GM19372 (cell line): ENCODE data around the gene C19orf67.
A peak's percentile ranks its signal among the peaks of the same experiment; 100 is the strongest.

Source experiments
- ATAC-seq: cut with Tn5 transposase; IDR thresholded peaks from one replicate; pipeline ENCODE4 v1.9.1; 2021; ENCODE audit warnings: mild to moderate bottlenecking, low read depth, moderate library complexity; ENCODE audit not compliant: unreplicated experiment

Gene C19orf67

DNA sequence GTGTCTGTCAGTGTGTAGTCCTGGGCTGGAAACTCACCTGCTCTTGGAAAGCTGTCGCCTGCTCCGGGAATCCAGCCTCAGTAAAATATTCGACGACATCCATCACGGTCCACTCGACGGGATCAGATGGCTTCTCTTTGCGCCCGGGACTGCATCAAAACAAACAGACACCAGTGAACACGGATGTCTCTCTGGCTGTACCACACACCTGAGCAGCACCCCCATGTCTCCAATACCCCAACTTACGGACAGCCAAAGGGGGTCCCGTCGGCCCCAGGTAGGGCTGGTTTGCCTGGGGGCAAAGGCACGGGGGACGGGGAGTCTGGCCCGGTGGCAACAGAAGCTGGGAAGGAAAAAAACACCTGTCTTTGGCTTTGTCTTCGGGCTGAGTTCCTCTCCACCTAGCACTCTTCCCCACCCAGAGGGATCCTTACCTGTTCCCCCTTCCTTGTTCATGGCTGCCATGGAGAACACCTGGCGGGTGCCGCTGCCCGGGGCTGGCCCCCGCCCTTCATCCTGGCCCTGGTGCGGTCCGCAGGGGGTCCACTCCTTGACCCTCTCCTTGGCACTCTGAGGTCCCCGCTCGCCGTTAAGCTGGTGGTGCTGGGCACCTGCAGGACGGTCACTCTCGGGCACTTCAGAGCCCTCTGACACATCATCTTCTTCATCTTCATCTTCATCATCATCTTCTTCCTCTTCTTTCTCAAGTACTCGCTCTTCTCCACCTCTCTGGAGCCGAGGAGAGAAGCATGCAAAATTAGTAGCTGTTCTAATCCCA, 3.2 kb upstream of the C19orf67 start:
- no peak for ATAC-seq

DNA sequence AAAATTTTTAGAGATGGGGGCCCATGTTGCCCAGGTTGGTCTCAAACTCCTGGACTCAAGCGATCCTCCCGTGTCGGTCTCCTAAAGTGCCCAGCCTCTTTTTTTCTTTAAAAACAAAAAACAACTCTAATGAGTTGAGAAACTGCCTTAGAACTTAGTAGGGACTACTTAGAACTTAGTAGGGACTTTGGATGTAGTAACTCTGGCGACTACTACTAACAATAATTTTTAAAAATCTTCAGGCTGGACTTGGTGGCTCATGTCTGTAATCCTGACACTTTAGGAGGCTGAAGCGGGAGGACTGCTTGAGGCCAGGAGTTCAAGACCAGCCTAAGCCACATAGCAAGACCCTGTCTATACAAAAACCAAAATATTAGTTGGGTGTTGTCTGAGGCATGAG, 515 bp upstream of the C19orf67 start:
- ATAC-seq, result no peak

DNA sequence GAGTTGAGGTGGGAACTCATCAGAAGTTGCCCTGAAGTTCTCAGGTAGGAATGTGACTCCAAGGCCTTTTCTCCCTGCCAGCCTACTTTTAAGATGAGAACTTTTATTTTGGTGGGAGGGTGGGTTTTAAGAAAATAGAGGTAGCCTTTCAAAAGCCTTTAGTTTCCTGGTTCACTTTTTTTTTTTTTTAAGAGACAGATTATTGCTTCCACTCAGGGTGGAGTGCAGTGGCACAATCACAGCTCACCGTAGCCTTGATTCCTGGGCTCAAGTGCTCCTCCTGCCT, 3.0 kb downstream of the C19orf67 start:
- ATAC-seq, result no peak

DNA sequence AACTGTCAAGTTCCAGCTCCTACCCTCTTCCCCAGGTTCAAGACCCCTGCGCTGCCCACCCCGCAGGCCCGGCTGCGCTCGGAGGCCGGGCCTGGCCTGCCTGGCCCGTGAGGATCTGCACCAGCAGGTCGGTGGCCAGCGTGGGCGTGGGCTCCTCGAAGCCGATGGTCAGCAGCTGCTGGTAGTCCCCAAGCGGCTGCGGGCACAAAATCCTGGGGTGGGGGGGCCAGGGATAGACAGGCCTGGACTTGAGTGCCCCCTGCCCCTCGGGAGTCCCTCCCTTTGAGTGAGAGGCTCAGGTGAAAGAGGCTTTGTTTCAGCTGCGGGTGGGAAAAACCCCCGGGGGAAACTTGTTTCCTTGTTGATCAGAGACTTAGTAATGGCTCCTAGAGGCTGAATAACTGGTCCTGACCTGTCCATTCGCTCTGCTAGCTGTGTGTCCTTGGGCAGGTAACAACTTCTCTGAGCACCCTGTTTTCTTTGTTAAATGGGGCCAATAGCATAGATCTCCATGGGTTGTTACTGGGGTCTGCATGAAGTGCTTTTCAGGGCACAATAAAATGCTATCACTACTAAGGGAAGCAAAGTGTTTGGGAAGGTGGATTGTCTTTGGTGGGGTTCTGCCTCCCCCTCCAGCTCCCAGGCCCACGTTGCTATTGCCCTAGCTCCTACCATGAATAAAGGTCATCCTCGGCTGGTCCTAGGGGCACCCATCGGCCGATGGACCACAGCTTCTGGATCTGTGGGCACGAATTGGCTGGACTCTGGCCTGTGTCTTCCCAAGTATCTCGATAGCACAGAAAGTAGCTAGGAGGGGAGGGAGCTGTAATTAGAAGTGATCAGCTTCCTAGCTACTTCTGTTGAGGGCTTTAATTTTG, 3.5 kb downstream of the C19orf67 start:
- ATAC-seq, result no peak

DNA sequence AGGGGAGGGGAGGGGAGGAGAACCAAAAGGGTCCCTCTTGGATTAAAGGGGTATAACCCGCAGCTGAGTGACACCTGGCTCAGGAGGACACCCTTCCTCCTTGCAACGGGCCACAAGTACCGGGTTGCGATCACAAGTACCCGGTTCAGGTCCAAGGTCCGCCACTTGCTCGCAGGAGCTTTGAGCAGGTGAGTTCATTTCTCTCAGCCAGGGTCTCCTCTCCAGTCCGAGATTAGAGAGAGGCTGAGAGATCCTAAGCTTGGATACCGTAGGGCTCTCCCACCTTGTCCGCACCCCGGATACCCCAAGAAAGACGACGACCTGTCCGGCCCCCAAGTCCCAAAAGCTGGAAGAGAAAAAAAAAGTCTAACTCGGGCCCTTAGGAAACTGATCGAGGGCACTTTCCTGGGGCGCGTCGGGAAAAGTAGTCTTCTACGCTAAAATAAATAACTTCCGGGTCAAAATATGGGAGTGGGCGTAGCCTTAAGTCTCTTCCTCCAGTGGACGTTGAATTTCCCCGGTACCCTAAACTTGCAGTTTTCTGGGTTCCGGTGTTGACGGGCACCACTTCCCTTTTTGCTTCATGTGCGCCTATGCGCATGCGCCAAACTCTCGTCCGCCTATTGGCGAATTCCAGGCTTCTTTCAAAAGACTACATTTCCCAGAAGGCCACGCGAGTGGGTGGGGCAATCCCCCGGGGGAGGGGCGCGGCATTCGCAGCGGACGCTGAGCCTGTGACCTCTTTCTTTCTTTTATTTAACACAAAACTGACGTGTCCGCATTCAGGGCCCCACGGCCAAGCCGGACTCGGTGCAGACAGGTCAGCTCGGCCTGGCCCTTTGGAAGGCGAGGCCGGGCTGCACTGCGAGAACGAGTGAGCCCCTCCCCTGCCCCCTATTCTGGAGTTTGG, 4.4 kb downstream of the C19orf67 start:
- peak; percentile 93 for ATAC-seq

DNA sequence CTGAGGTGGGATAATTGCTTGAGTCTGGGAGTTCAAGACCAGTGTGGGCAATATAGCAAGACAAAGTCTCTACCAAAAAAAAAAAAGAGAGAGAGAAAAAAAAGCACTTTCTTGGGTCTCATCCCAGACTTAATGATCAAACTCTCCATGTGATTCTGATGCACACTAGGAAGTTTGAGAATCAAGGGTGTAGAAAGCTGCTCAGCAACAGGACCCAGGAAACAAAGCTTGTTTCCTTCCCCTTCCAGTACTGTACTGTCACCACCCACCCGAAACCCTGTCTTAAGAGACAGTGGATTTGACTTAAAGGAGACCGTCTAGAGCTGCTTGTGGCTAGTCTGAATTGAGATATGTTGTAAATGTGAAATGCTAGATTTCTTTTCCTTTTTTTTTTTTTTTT, 7.2 kb downstream of the C19orf67 start:
- ATAC-seq, result no peak

DNA sequence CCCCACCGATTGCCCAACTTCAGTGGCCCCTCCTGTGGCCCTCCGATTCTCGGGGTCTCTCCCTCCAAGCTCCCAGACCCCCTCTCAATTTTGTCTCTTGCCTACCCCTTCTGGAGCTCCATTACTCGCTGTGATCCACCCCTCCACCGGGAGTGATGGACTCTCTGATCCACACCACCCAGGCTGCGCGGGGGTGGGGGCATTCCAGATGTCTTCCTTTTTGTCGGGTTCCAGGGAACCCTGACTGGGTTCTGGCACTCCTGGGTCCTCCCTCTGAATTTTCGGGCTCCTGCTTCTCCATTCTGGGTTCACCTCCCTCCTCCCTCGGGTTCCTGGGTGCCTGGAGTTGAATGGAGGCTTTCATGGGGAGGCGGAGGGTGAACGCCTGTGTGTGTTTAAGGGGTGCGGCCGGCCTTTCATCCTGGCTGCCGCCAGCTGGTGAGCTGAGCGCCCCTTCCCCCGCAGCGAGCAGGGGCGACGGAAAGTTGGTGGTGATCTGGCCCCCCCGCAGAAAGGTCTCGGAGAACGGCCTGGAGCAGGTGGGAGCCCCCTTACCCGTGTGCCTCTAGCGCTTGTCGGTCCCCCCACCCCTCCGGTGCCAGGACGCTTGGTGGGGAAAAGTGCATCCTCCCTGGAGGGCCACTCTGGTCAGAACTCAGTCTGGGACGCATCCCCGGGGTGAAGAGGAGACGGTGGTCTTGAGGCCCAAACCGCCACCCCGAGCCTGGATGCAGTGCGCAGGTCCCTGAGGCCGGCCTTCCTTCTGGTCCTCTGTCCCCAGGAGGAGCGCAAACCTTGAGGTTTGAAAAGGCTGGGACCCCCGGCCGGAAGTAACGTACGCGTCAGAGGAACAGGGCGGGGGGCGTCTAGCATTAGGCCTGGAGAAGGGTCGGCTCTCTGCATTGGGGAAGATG, 11.4 kb downstream of the C19orf67 start:
- ATAC-seq, result no peak

DNA sequence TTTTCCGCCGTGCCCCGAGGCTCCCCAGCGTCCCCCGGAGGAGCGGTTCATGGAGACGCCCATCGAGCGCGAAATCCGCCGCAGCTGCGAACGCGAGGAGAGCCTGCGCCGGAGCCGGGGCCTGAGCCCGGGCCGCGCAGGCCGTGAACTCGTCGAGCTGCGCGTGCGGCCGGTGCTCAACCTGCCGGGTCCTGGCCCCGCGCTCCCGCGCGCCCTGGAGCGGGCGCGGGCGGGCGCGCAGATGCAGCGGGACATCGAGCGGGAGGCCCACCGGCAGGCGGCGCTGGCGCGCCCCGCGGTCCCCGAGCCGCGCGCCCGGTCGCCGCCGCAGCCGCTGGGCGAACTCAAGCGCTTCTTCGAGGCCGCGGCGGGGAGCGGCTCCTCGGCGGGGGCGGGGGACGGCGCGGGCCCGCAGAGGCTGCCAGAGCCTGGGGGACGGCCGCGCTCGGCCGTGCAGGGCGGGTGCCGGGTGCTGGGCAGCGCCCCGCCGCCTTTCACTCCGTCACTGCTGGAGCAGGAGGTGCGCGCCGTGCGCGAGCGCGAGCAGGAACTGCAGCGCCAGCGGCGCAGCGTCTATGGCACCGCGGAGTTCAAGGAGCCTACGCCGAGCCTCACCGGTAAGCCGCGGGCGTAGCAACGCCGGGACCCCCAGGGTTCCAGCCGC, 12.2 kb downstream of the C19orf67 start:
- peak; percentile 57 for ATAC-seq

DNA sequence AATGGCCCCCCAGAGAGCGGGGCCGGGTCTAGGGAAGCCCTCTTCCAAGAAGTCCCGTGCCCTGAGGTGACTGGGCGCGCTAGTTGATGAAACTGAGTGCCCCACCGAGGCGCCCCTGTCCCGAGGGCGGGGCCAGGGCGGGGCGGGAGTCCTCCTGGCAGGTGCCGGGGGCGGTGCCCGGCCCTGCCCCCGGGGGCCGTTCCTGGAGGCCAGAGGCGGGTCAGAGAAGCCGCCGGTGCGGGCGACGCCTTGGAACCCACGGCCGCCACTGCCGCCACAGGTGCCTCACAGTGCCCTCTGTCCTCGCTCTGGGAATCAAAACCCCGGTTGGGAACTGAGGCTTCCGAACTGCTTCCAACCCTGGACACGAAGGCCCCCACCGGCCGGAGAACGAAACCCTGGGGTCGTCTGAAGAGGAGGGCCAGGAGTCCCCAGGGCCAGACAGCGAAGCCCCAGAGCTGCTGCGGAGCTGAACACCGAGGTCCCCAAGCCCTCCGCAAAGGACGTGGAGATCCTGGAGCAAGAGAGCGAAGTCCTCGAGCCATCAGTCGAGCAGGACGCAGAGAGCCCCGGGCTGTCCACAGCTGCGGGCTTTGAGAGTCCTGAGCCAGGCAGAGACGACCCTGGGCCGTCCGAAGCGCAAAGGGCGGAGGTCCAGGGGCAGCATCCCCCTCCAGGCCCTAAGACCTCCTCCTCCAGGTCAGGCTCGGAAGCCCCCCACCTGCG, 12.9 kb downstream of the C19orf67 start, which contains the start of gene MISP3:
MISP3 (plus strand) TSS at position 252 of the 726 bp plus-strand sequence. CDS start 524 bp downstream, outside the sequence.
- no peak for ATAC-seq

DNA sequence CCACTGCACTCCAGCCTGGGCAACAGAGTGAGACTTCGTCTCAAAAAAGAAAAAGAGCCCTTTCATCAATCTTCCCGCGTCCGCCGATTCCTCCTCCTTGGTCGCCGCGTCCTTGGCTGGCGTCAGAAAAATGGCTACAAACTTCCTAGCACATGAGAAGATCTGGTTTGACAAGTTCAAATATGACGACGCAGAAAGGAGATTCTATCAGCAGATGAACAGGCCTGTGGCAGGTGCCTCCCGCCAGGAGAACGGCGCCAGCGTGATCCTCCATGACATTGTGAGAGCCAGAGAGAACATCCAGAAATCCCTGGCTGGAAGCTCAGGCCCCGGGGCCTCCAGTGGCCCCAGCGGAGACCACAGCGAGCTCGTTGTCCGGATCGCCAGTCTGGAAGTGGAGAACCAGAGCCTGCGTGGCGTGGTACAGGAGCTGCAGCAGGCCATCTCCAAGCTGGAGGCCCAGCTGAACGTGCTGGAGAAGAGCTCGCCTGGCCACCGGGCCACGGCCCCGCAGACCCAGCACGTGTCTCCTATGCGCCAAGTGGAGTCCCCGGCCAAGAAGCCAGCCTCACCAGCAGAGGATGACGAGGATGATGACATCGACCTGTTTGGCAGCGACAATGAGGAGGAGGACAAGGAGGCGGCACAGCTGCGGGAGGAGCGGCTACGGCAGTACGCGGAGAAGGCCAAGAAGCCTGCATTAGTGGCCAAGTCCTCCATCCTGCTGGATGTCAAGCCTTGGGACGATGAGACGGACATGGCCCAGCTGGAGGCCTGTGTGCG, 15.1 kb downstream of the C19orf67 start:
- ATAC-seq, result no peak

DNA sequence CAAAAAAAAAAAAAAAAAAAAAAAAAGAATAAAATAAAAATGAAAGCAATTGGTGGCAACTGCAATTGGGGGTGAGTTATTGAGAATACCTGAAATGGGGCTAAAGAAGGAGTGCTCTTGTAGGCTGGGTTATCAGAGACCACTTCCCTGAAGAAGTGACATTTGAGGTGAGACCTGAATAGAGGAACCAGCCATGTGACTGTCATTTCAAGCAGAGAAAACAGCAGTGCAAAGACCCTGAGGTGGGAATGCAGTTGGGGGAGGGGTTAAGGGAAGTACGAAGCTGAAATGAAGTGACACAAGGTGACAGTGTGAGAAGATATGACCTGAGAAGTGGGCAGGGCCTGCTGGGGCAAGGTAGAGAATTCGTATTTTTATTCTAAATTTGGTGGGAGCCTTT, 19.4 kb downstream of the C19orf67 start:
- no peak for ATAC-seq

DNA sequence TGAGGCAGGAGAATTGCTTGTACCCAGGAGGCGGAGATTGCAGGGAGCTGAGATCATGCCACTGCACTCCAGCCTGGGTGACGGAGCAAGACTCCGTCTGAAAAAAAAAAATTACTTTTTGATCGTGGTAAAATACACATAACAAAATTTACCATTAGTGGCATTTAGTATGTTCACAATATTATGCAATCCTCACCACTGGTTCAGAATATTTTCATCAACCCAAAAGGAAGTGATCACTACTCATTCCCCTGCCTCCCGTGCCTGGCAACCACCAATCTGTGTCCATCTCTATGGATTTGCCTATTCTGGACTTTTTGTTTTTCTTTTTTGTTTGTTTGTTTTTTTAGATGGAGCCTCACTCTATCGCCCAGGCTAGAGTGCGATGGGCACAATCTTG, 22.5 kb downstream of the C19orf67 start:
- no peak for ATAC-seq

DNA sequence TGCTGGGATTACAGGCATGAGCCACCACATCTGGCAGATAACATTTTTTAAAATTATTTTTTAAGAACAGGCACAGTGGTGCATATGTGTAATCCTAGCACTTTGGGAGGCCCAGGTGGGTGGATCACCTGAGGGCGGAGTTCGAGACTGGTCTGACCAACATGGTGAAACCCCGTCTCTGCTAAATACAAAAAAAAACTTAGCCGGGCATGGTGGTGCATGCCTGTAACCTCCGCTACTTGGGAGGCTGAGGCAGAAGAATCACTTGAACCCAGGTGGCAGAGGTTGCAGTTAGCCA, 23.1 kb downstream of the C19orf67 start:
- no peak for ATAC-seq

DNA sequence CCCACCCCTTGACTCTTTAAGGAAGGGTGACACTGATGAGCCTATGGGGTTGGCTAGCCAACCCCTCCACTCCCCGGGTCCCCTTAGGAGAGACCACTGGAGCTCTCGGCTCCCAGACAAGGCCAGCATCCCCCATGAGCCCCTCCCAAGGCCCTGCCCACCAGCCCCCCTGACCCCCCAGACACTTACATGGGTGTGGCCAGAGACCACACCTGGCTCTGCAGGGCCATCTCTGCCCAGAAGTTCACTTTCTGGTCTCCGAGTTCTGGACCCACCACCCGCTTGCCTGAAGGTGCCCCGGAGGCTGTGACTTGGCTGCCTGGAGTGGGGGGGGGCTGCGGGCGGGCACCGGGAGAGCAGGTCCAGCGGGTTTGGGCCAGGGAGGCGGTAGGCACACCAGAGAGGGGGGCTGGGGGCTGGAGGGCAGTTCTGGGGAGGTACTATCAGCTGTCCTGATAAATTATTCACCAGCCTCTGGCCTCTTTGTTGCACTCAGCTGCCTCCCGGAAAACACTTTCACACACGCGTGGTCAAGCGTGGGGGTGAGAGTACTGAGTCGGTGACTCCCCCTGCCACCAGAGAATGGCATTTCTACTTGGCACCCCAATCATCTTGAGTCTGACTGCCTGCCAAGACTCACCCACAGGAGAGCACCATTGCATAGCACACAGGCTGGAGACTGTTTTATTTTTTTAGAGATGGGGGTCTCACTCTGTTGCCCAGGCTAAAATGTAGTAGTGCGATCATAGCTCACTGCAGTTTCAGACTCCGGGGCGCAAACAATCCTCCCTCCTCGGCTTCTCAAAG, 23.6 kb downstream of the C19orf67 start, which contains the start of gene PALM3:
PALM3 (minus strand) TSS at position 326 of the 807 bp plus-strand sequence; CDS start at position 230, 96 bp downstream.
- ATAC-seq, result no peak

DNA sequence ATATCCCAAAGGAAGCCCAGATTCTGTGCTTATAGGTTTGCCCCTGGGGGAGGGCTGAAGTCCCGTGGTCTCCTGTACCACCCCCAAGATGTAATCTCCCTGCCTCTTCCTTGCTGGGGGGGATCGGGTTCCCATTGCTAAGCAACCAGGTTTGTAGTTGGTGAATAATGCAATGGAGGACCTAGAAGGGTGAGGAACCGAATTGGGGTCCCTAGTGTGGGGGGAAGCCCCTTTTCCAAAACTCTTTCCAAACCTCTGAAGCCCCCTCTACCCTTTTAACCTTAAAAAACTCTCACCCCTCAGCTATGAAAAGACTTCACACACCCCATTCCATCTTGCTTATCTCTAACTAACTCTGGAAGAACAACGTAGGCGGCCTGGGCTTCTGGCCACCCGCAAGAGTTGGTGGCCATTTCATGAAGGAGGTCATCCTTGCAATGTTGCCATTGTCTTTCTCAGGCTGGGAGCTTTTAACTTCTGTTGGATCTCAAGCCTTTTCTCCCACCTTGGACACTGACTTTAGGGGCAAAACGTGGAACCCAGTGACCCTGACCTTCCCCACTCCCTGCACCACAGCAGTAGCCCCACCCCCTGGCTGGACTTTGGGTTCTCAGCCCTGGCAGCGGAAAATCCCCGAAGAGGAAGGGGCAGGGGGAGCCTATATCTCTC, 24.4 kb downstream of the C19orf67 start:
- no peak for ATAC-seq

DNA sequence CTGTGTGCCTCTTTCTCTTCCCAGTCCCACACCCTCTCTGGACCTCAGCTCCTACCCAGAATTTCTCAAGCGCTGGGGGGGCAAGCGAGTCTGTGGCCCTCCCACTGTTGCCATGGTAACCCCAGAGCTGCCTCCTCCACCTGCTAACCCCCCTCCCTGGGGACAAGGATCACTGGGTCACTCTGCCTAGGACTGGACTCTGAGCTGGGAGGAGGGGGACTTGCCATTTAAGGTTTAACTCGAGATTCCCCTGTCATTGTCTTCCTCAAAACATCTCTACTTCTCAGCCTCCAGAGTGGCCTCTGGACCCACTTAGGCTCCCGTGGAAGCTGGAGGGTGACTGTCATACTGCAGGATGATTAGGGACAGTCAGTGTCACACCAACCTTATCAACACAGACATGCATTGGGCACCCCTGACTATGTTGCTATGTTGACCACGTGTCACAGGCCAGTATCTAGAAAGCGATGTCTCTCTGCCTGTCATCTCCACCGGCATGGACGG, 25.9 kb downstream of the C19orf67 start:
- ATAC-seq, result no peak
